Activated B cell treated with CpG ODN at 0.5 μM for 24 hours (primary cell): Measurements from ENCODE around the gene LRRC46. TPM values are rescaled to one million over a fixed set of nuclear protein-coding genes. Genes with fewer than 3 reads are reported as not detected.

Experiments used
- ATAC-seq: fragments of 200-7000 bp; cut with Tn5 transposase; one replicate; pipeline ENCODE4 v1.10.0; 2021; ENCODE audit warnings: low read depth, mild to moderate bottlenecking, moderate library complexity
- CTCF ChIA-PET: fragments of 350-600 bp; sonication (Branson Sonifier 250); formaldehyde crosslinking; loops from one replicate; lab custom pipeline; 2021; ENCODE audit warnings: antibody characterized with exemption; lab: Charles Lee
- POLR2A ChIA-PET: fragments of 350-600 bp; sonication (Branson Sonifier 250); formaldehyde crosslinking; loops from one replicate; lab custom pipeline; 2021; ENCODE audit warnings: antibody characterized with exemption; lab: Charles Lee
- DNase-seq: peaks from one replicate; pipeline ENCODE4 v3.0.0; 2022
- H3K27ac Mint-ChIP-seq: one replicate; pipeline ENCODE4 v1.8.0; 2020; ENCODE audit warnings: mixed read lengths
- H3K27me3 Mint-ChIP-seq: one replicate; pipeline ENCODE4 v1.8.0; 2021; ENCODE audit warnings: mixed read lengths
- H3K36me3 Mint-ChIP-seq: one replicate; pipeline ENCODE4 v1.8.0; 2021; ENCODE audit warnings: low read depth, mixed read lengths
- H3K4me1 Mint-ChIP-seq: one replicate; pipeline ENCODE4 v1.8.0; 2021; ENCODE audit warnings: mixed read lengths
- H3K4me3 Mint-ChIP-seq: one replicate; pipeline ENCODE4 v1.8.0; 2020; ENCODE audit warnings: mild to moderate bottlenecking, mixed read lengths
- H3K9me3 Mint-ChIP-seq: one replicate; pipeline ENCODE4 v1.8.0; 2020; ENCODE audit warnings: mixed read lengths
- intact Hi-C: fragments of 100-400 bp; cut with micrococcal nuclease; formaldehyde crosslinking; loops from one replicate; pipeline ENCODE4 v1.15.1; 2024
- total RNA-seq: library from RNA; stranded (reverse); gene quantifications from 2 replicates; pipeline ENCODE4 v1.2.3, GENCODE V29; 2022
- TF ChIP-seq, protein P1 (sequence below): fragments of 200-600 bp; IDR thresholded peaks from one replicate; pipeline ENCODE4 v1.8.0; 2022; ENCODE audit warnings: antibody characterized with exemption, mild to moderate bottlenecking

LRRC46 gene
- total RNA-seq, 1 donor from 2014 or later, result 1.9 TPM

DNA sequence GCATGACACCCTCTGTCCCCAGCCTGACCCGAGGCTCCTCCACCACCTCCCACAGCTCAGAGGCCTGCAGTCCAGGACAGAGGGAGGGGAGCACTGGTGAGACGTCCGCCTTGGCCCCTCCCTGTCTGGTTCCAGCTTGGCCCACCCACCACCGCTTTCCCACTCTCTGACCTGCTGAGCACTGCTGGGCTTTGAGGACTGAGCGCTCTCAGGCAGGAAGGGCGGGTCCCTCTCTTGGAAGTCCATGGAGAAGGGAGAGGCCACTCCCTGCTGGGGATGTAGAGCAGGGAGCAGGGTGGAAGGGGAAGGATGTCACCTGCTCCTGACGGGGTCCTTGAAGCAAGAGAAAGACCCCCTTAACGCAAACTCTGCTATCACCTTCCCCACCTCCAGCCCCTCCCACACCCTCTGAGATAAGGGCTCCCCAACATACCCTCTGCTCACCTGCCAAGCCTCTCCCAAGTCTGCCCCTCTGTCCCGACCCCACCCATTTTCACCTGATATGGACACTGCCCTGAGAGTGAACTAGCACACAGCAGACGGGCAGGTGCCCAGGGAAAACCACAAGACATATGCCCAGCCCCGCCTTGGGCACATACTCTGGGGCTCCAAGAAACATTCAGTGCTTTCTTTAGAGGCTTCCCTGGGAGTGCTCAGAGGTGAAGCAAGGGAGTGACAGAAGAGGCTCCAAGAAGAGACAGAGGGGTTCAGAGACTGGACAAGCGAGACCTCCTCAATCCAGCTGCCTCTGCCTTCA, 11.3 kb upstream of the LRRC46 start:
- DNase-seq (no peak), ATAC-seq (no peak)
- H3K4me1 Mint-ChIP-seq, result peaks cover 26% of the 10 kb centered on the region
- TF ChIP-seq, protein P1, sequence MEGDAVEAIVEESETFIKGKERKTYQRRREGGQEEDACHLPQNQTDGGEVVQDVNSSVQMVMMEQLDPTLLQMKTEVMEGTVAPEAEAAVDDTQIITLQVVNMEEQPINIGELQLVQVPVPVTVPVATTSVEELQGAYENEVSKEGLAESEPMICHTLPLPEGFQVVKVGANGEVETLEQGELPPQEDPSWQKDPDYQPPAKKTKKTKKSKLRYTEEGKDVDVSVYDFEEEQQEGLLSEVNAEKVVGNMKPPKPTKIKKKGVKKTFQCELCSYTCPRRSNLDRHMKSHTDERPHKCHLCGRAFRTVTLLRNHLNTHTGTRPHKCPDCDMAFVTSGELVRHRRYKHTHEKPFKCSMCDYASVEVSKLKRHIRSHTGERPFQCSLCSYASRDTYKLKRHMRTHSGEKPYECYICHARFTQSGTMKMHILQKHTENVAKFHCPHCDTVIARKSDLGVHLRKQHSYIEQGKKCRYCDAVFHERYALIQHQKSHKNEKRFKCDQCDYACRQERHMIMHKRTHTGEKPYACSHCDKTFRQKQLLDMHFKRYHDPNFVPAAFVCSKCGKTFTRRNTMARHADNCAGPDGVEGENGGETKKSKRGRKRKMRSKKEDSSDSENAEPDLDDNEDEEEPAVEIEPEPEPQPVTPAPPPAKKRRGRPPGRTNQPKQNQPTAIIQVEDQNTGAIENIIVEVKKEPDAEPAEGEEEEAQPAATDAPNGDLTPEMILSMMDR, result no peak
- no peaks in the 10 kb centered on the region for H3K9me3 Mint-ChIP-seq
- intact Hi-C loops, result no loop called here
- peaks cover 62% of the 10 kb centered on the region for H3K36me3 Mint-ChIP-seq
- no peaks in the 10 kb centered on the region for H3K27me3 Mint-ChIP-seq
- POLR2A ChIA-PET, result interaction anchor here (0.5 to 0.7 kb wide), 2 partner anchors 170 to 369 kb away, joined by 3 to 5 read pairs; no protein-coding TSS in a partner anchor
- CTCF ChIA-PET, result interaction anchor here (1.8 kb wide), 1 partner anchor 70 kb away, joined by 4 read pairs; no protein-coding TSS in a partner anchor
- peak overlapping the region; percentile 77 for H3K27ac Mint-ChIP-seq
- H3K4me3 Mint-ChIP-seq, result peak overlapping the region; percentile 96

DNA sequence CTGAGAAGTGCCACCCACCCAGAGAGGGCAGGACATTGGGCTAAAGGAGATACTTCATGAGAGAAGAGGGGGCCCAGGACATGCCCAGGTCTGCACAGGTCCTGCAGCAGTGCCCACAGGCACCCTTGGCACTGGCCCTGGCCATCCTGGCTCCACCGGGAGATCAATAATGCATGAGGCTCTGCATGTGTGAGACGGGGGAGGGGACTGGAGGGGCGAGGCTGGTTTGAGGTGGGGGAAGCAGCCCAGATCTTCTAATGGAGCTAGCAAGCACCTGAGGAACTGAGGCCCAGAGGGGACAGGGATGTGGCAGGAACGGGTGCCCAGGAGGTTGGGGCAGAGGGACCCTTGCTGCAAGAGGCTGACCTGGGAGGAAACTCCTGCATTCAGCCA, 10.4 kb upstream of the LRRC46 start:
- intact Hi-C loops, result loop anchor here (1.0 kb wide), 1 partner anchor 10 kb away; the partner anchor contains the start of genes LRRC46 and MRPL10
- Mint-ChIP-seq H3K4me3 (peak overlapping the region; percentile 96), H3K36me3 (peaks cover 61% of the 10 kb centered on the region), H3K4me1 (peaks cover 26% of the 10 kb centered on the region), H3K27me3 (no peaks in the 10 kb centered on the region), H3K27ac (peak overlapping the region; percentile 77), H3K9me3 (no peaks in the 10 kb centered on the region)
- TF ChIP-seq, protein P1, result no peak
- ATAC-seq (no peak), DNase-seq (no peak)
- ChIA-PET POLR2A (interaction anchor here (0.5 to 2.6 kb wide), 3 partner anchors 10 to 75 kb away, joined by 4 to 53 read pairs (median 12); partner anchors contain the start of genes LRRC46, MRPL10 and SP2), CTCF (interaction anchor here (0.9 to 1.8 kb wide), 4 partner anchors 10 to 69 kb away, joined by 4 to 5 read pairs (median 4); partner anchors contain the start of genes LRRC46, MRPL10 and SCRN2)

DNA sequence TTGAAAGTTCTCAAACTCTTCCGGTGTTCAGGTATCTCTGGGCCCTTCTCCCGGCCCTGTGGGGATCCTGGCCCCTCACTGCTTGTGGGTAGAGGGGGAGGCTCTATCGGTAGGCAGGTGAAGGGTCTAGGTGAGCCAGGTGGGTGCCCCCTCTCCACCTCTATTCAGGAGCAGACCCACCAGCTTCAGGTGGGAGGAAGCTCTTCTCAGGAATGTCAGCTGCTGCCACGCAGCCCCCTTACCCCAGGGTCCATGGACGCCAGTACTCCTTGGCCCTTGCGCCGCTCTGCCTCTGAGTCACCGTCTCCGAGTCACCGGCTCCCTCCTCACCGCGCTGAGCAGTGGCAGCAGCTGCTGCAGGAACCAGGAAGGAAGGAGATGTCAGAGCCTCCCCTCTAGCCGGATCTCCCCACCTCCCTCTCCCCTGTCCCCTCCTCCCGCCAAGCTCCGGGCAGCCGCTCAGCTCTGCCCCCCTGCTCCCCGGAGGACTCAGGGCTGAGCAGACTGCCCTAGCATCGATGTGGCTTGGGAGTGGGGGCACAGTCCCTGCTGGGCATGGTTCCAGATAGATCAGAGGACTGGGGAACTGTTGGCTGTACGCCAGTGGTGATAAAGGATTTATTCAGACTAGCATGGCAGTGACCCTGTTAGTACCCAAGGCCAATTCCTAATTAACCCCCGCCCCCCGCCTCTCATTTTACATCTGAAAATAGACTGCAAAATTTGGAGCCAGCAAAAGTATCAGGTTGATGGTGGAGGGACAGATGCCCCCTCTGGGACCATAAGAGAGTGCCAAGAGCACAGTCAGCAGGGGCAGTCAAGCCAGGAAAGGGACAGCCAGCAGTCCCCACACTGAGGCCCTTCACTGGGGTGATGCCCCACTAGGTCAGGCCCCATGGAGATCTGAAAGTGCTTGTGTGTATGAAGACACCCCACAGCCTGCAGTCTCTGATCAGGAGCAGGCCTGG, 9.8 kb upstream of the LRRC46 start, which contains the start of gene OSBPL7:
Gene OSBPL7, minus strand, starts transcription at position 371 of the 968 bp plus-strand sequence. CDS start 1,516 bp downstream, outside the sequence.
- H3K27me3 Mint-ChIP-seq, result no peaks in the 10 kb centered on the region
- POLR2A ChIA-PET, result interaction anchor here (0.5 to 2.6 kb wide), 8 partner anchors 10 to 148 kb away, joined by 3 to 53 read pairs (median 6); partner anchors contain the start of genes LRRC46, MRPL10, SCRN2 and SP2
- H3K27ac Mint-ChIP-seq, result peak within 1 kb of the TSS; percentile 77
- peak; percentile 98 for ATAC-seq
- DNase-seq, result peak; percentile 55
- CTCF ChIA-PET, result interaction anchor here (0.9 to 1.8 kb wide), 4 partner anchors 10 to 68 kb away, joined by 4 to 5 read pairs (median 4); partner anchors contain the start of genes LRRC46, MRPL10 and SCRN2
- H3K4me1 Mint-ChIP-seq, result peaks cover 26% of the 10 kb centered on the region
- TF ChIP-seq, protein P1, result no peak
- no peaks in the 10 kb centered on the region for H3K9me3 Mint-ChIP-seq
- peaks cover 61% of the 10 kb centered on the region for H3K36me3 Mint-ChIP-seq
- intact Hi-C loops, result loop anchor here (1.0 kb wide), 1 partner anchor 10 kb away; the partner anchor contains the start of genes LRRC46 and MRPL10
- peak within 1 kb of the TSS; percentile 96 for H3K4me3 Mint-ChIP-seq

DNA sequence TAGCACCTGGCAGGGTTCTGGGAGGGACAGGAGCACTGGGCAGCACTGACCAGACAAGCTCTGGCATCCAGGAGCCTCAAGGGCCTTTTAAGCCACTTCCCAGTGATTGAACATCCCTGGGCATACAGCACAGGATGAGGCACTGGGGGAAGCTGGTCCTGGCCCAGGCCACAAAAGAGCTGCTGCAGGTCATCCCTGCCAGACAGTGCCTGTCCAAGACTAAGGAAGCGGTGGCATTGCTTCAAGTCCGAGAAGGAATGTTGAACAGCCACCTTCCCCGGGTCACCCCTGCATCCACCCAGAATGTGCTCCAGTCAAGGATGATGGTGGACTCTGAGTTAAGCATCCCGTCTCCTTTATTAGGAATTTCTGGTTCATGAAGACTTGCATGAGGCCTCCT, 8.7 kb upstream of the LRRC46 start:
- Mint-ChIP-seq H3K4me3 (no peak overlapping the region), H3K9me3 (no peaks in the 10 kb centered on the region), H3K27ac (no peak overlapping the region), H3K4me1 (peaks cover 26% of the 10 kb centered on the region), H3K36me3 (peaks cover 59% of the 10 kb centered on the region), H3K27me3 (no peaks in the 10 kb centered on the region)
- ChIA-PET POLR2A (interaction anchor here (2.2 to 2.6 kb wide), 2 partner anchors 9 to 73 kb away, joined by 12 to 53 read pairs; partner anchors contain the start of genes LRRC46, MRPL10 and SP2), CTCF (interaction anchor here (0.7 to 1.7 kb wide), 3 partner anchors 9 to 50 kb away, joined by 4 to 5 read pairs (median 4); partner anchors contain the start of genes LRRC46, MRPL10 and SCRN2)
- ATAC-seq (no peak), DNase-seq (no peak)
- TF ChIP-seq, protein P1, result no peak
- intact Hi-C loops, result no loop called here
